HEK293T (cell line): ENCODE results near the gene ZNF333.
"Not testable (repeated sequence)": the region's sequence is repeated elsewhere in the genome, so short reads cannot be mapped to it uniquely, and the experiment has no call there.

Experiments
- CTCF ChIA-PET: fragments of 350-600 bp; formaldehyde crosslinking; extraction: SDS; loops from one replicate; lab custom pipeline; 2021; ENCODE audit warnings: antibody characterized with exemption, inconsistent platforms; lab: Yijun Ruan, JAX
- POLR2A ChIA-PET: fragments of 350-600 bp; formaldehyde crosslinking; extraction: SDS; loops from one replicate; lab custom pipeline; 2020; ENCODE audit warnings: antibody characterized with exemption, inconsistent platforms; lab: Yijun Ruan, JAX
- DNase-seq: peaks from one replicate; pipeline ENCODE4 v3.0.0; 2012; ENCODE audit warnings: mixed read lengths; ENCODE audit errors: extremely low spot score
- ARNT ChIP-seq: fragments of 450-650 bp; IDR thresholded peaks from 2 replicates; pipeline ENCODE4 v1.6.1; 2017; ENCODE audit warnings: mild to moderate bottlenecking
- BHLHE40 ChIP-seq: fragments of 450-650 bp; IDR thresholded peaks from 2 replicates; pipeline ENCODE4 v1.6.1; 2016; ENCODE audit warnings: mild to moderate bottlenecking, moderate library complexity, borderline replicate concordance
- CTBP1 ChIP-seq: fragments of 450-650 bp; IDR thresholded peaks from 2 replicates; pipeline ENCODE4 v1.6.1; 2016; ENCODE audit warnings: borderline replicate concordance
- ELF4 ChIP-seq: fragments of 450-650 bp; IDR thresholded peaks from 2 replicates; pipeline ENCODE4 v1.6.1; 2017; ENCODE audit warnings: antibody characterized with exemption
- FOXA1 ChIP-seq: fragments of 450-650 bp; IDR thresholded peaks from 2 replicates; pipeline ENCODE4 v1.6.1; 2016; ENCODE audit warnings: mild to moderate bottlenecking
- FOXK2 ChIP-seq: fragments of 450-650 bp; IDR thresholded peaks from 2 replicates; pipeline ENCODE4 v1.6.1; 2016; ENCODE audit warnings: mild to moderate bottlenecking
- FOXM1 ChIP-seq: fragments of 450-650 bp; IDR thresholded peaks from 2 replicates; pipeline ENCODE4 v1.6.1; 2017; ENCODE audit warnings: mild to moderate bottlenecking, borderline replicate concordance
- HDGF ChIP-seq: fragments of 450-650 bp; IDR thresholded peaks from 2 replicates; pipeline ENCODE4 v1.6.1; 2017; ENCODE audit warnings: antibody characterized with exemption, borderline replicate concordance
- L3MBTL2 ChIP-seq: fragments of 450-650 bp; conservative IDR thresholded peaks from 2 replicates; pipeline ENCODE4 v1.6.1; 2016; ENCODE audit warnings: mild to moderate bottlenecking
- LEF1 ChIP-seq: fragments of 450-650 bp; IDR thresholded peaks from 2 replicates; pipeline ENCODE4 v1.6.1; 2017; ENCODE audit warnings: mild to moderate bottlenecking, borderline replicate concordance
- NFRKB ChIP-seq: fragments of 450-650 bp; IDR thresholded peaks from 2 replicates; pipeline ENCODE4 v1.6.1; 2016; ENCODE audit warnings: mild to moderate bottlenecking, moderate library complexity
- PKNOX1 ChIP-seq: fragments of 450-650 bp; IDR thresholded peaks from 2 replicates; pipeline ENCODE4 v1.6.1; 2016
- SP1 ChIP-seq: fragments of 450-650 bp; IDR thresholded peaks from 2 replicates; pipeline ENCODE4 v1.6.1; 2017
- SUZ12 ChIP-seq: fragments of 450-650 bp; IDR thresholded peaks from 2 replicates; pipeline ENCODE4 v1.6.1; 2016; ENCODE audit warnings: mild to moderate bottlenecking
- TARDBP ChIP-seq: fragments of 450-650 bp; IDR thresholded peaks from 2 replicates; pipeline ENCODE4 v1.6.1; 2016
- ZNF384 ChIP-seq: fragments of 450-650 bp; IDR thresholded peaks from 2 replicates; pipeline ENCODE4 v1.6.1; 2016

ZNF333 gene

GRCh38 chr19:14775869-14776586, 86.2 kb downstream of the ZNF333 start:
- no peak for DNase-seq
- CTCF ChIA-PET = interaction anchor here (0.6 to 3.2 kb wide), 5 partner anchors 10 to 913 kb away, joined by 3 to 17 read pairs (median 3); no protein-coding TSS in a partner anchor
- TF ChIP-seq SP1 (no peak), ZNF384 (no peak)
- POLR2A ChIA-PET = no interaction called here

DNA sequence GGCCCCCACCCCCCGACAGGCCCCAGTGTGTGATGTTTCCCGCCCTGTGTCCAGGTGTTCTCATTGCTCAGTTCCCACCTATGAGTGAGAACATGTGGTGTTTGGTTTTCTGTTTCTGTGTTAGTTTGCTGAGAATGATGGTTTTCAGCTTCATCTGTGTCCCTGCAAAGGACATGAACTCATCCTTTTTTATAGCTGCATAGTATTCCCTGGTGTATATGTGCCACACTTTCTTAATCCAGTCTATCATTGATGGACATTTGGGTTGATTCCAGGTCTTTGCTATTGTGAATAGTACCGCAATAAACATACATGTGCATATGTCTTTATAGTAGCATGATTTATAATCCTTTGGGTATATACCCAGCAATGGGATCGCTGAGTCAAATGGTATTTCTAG, 87.8 kb downstream of the ZNF333 start:
- POLR2A ChIA-PET, DNase-seq: not testable (repeated sequence)
- CTCF ChIA-PET = interaction anchor here (3.2 kb wide), 1 partner anchor 9 kb away, joined by 17 read pairs; no protein-coding TSS in a partner anchor

- DNase-seq, POLR2A ChIA-PET: not testable (repeated sequence)
- CTCF ChIA-PET = interaction anchor here (3.2 kb wide), 1 partner anchor 8 kb away, joined by 17 read pairs; no protein-coding TSS in a partner anchor
Observed at GRCh38 chr19:14778110-14778845, 88.4 kb downstream of the ZNF333 start, which contains the start of gene ADGRE2. Gene ADGRE2, minus strand, starts transcription at chr19:14778560. Its CDS starts 1,804 bp downstream, at chr19:14776756.

DNA sequence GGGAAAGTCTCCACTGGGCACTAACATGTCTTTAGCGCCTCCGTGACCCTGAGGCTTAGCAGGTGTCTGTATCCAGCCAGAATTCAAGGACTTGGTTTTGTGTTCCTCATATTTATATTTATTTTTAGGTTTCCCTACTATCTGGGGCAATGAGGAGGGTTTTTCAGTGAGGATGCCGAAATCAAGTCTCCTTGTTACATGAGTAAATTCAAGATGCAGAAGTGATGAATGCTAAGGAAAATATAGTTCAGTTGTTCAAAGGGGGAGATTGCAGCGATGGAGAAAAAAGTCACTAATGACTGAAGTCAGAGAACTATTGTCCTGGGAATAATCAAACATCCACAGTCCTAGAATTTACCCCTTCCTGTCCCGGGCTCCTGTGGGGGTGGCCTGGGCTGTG, 89.3 kb downstream of the ZNF333 start:
- ChIA-PET POLR2A (no interaction called here), CTCF (no interaction called here)
- DNase-seq = no peak
- TF ChIP-seq HDGF (no peak), L3MBTL2 (no peak), SUZ12 (no peak), FOXK2 (no peak)

DNA sequence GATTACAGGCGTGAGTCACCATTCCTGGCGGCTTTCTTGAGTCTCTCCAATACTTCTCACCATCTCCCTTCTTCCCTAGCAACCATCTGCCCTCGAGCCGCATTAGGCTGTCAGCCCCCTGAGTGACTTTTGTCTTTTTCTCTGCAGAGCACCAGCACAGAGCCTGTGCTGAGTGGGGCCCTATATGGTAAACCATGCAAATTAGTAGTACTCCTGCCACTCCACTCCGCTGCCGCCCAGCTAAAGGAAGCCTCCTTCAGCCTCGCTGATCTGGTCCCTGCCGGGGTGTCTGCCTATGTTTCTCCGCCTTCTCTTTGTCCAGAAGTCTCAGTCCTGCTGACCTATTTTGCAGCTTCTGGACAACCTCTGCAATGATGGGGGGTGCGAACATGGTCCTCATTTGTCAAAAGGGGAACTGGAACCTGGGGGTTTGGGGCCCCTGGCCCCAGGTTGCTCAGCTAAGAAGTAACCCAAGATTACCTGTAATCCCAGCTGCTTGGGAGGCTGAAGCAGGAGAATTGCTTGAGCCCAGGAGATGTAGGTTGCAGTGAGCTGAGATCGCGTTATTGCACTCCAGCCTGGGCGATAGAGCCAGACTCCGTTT, 90.9 kb downstream of the ZNF333 start:
- DNase-seq, CTCF ChIA-PET, POLR2A ChIA-PET: not testable (repeated sequence)

GRCh38 chr19:14781713-14782536, 92.1 kb downstream of the ZNF333 start:
- POLR2A ChIA-PET, CTCF ChIA-PET, DNase-seq: not testable (repeated sequence)

DNA sequence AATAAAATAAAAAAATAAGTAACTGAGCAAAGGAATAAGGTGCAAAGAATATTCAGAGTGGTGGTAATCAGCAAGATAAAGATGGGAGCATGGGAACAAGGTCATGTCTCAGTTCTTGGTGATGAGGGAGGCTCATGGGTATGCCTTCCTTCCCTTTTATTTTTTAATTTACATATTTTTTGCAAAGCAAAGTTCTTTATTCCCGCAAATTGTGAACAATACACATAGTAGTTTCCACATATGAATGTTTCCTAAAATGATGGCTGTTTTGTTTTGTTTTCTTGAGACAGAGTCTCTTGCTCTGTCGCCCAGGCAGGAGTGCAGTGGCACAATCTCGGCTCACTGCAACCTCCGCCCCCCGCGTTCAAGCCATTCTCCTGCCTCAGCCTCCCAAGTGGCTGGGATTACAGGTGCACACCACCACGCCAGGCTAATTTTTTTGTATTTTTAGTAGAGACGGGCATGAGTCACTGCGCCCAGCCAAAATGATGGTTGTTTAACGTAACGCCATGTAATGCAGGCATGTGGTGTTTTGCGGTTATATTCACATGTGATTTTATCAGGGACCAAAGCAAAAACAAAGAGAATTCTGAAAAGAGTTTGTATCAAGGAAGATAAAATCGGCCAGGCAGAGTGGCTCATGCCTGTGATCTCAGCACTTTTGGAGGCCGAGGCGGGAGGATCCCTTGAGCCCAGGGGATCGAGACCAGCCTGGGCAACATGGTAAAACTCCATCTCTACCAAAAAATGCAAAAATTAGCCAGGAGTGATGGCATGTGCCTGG, 93.0 kb downstream of the ZNF333 start:
- no peak for TF ChIP-seq SUZ12
- TF ChIP-seq PKNOX1 = no peak
- TF ChIP-seq TARDBP = no peak
- no peak for TF ChIP-seq FOXA1
- no peak for TF ChIP-seq CTBP1
- no peak for TF ChIP-seq FOXM1
- TF ChIP-seq ZNF384 = no peak
- TF ChIP-seq L3MBTL2 = no peak
- TF ChIP-seq HDGF = no peak
- no peak for TF ChIP-seq NFRKB
- TF ChIP-seq LEF1 = no peak
- no peak for TF ChIP-seq BHLHE40
- TF ChIP-seq FOXK2 = no peak
- TF ChIP-seq SP1 = no peak
- no peak for TF ChIP-seq ELF4
- TF ChIP-seq ARNT = no peak
- DNase-seq = no peak
- ChIA-PET CTCF (no interaction called here), POLR2A (no interaction called here)
